H1 (cell line): ENCODE data around the gene PCDHGA8. TPM values are rescaled to one million over a fixed set of nuclear protein-coding genes. Genes with fewer than 3 reads are reported as not detected.
A peak's percentile ranks its signal among the peaks of the same experiment; 100 is the strongest.

Experiments
- CTCF ChIA-PET: fragments of 300-600 bp; sonication (Branson Sonifier 250); formaldehyde crosslinking; loops from one replicate; lab custom pipeline; 2021; ENCODE audit not compliant: partially characterized antibody; lab: Charles Lee
- POLR2A ChIA-PET: fragments of 300-600 bp; sonication (Branson Sonifier 250); formaldehyde crosslinking; loops from one replicate; lab custom pipeline; 2021; ENCODE audit warnings: inconsistent platforms; ENCODE audit not compliant: partially characterized antibody; lab: Charles Lee
- DNase-seq, 2 experiments: peaks; one replicate each; pipeline versions ENCODE4 v3.0.0 to v3.0.0-alpha.2; 2010 to 2022; ENCODE audit warnings: low spot score in 2 of 2, low read depth in 1 of 2, mixed read lengths in 1 of 2
- FAIRE-seq: peaks from 2 replicates; lab custom pipeline; 2011; peaks lifted over from hg19 to GRCh38; lab: Jason Lieb, UNC
- H2AFZ ChIP-seq: 2 replicates; pipeline ENCODE4 v1.8.1; 2012; ENCODE audit warnings: low read length, inconsistent platforms
- H2AK5ac ChIP-seq: 2 replicates; pipeline ENCODE4 v1.6.1; 2013; ENCODE audit warnings: low read depth, low read length
- H2BK120ac ChIP-seq: replicated peaks from 2 replicates; pipeline ENCODE3; 2013; ENCODE audit warnings: low read depth, low read length, inconsistent platforms
- H2BK12ac ChIP-seq: 2 replicates; pipeline ENCODE4 v1.6.1; 2013; ENCODE audit warnings: low read depth, low read length
- H2BK15ac ChIP-seq: 2 replicates; pipeline ENCODE4 v1.6.1; 2013; ENCODE audit warnings: low read length
- H2BK20ac ChIP-seq: 2 replicates; pipeline ENCODE4 v1.6.1; 2013; ENCODE audit warnings: low read length
- H2BK5ac ChIP-seq: 2 replicates; pipeline ENCODE4 v1.6.1; 2013; ENCODE audit warnings: low read depth, low read length
- H3K14ac ChIP-seq: 2 replicates; pipeline ENCODE4 v1.6.1; 2013; ENCODE audit warnings: inconsistent platforms; ENCODE audit not compliant: insufficient read length
- H3K18ac ChIP-seq: 2 replicates; pipeline ENCODE4 v1.6.1; 2013; ENCODE audit warnings: low read length; ENCODE audit errors: extremely low read depth
- H3K23ac ChIP-seq: 2 replicates; pipeline ENCODE4 v1.6.1; 2013; ENCODE audit warnings: inconsistent platforms; ENCODE audit not compliant: insufficient read length
- H3K23me2 ChIP-seq: 2 replicates; pipeline ENCODE4 v1.6.1; 2013; ENCODE audit warnings: low read depth, low read length
- H3K27ac ChIP-seq: 2 replicates; pipeline ENCODE4 v1.6.1; 2011; ENCODE audit warnings: low read depth, low read length, inconsistent platforms
- H3K27me3 ChIP-seq, 4 experiments: replicated peaks in 1 of 4; 1 replicate in 1 of 4; 2 replicates in 3 of 4; pipeline versions ENCODE4 v1.6.1 to v1.8.1; 2011 to 2013; ENCODE audit warnings: low read length in 3 of 4, mild to moderate bottlenecking in 3 of 4, inconsistent platforms in 2 of 4, mixed read lengths in 2 of 4, moderate library complexity in 1 of 4; ENCODE audit not compliant: control insufficient read depth in 3 of 4, insufficient read depth in 3 of 4; ENCODE audit errors: extremely low read depth in 1 of 4
- H3K36me3 ChIP-seq, 4 experiments: 2 replicates each; pipeline versions ENCODE4 v1.6.1 to v1.8.1; 2011 to 2013; ENCODE audit warnings: mild to moderate bottlenecking in 4 of 4, low read length in 3 of 4, moderate library complexity in 2 of 4, control low read depth in 1 of 4, inconsistent platforms in 1 of 4; ENCODE audit not compliant: insufficient read depth in 4 of 4, control insufficient read depth in 2 of 4
- H3K4ac ChIP-seq: replicated peaks from 2 replicates; pipeline ENCODE3; 2013; ENCODE audit warnings: low read length, low read depth, mixed read lengths, inconsistent platforms; ENCODE audit not compliant: insufficient read length
- H3K4me1 ChIP-seq, 4 experiments: replicated peaks in 1 of 4; 1 replicate in 1 of 4; 2 replicates in 3 of 4; pipeline versions ENCODE4 v1.6.1 to v1.8.1; 2011 to 2013; ENCODE audit warnings: low read length in 3 of 4, inconsistent platforms in 2 of 4, mixed read lengths in 1 of 4; ENCODE audit not compliant: insufficient read depth in 4 of 4, control insufficient read depth in 3 of 4
- H3K4me2 ChIP-seq, 2 experiments: 2 replicates each; pipeline versions ENCODE4 v1.6.1 to v1.8.1; 2011 to 2013; ENCODE audit warnings: low read depth in 2 of 2, low read length in 2 of 2, control low read depth in 1 of 2, inconsistent platforms in 1 of 2, mild to moderate bottlenecking in 1 of 2; ENCODE audit not compliant: insufficient read depth in 1 of 2
- H3K4me3 ChIP-seq, 4 experiments: fragments of 200-600, 300-600 bp in 1 of 4; sonication (generic), shearing (Covaris generic), sonication (Bioruptor Twin) in 1 of 4; 2 replicates each; pipeline versions ENCODE4 v1.5.1 to v1.8.1; 2011 to 2016; ENCODE audit warnings: low read length in 4 of 4, low read depth in 3 of 4, control low read depth in 2 of 4, inconsistent platforms in 2 of 4, mild to moderate bottlenecking in 2 of 4, mixed read lengths in 1 of 4, moderate library complexity in 1 of 4; ENCODE audit not compliant: insufficient read depth in 2 of 4; ENCODE audit errors: extremely low read depth in 1 of 4
- H3K56ac ChIP-seq: replicated peaks from 2 replicates; pipeline ENCODE3; 2013; ENCODE audit warnings: low read depth, mild to moderate bottlenecking, mixed read lengths, low read length, inconsistent platforms; ENCODE audit not compliant: insufficient read length
- H3K79me1 ChIP-seq: 2 replicates; pipeline ENCODE4 v1.6.1; 2013; ENCODE audit warnings: low read depth, low read length, control low read depth
- H3K79me2 ChIP-seq, 2 experiments: 2 replicates each; pipeline versions ENCODE4 v1.6.1 to v1.8.1; 2012 to 2013; ENCODE audit warnings: low read length in 2 of 2, mild to moderate bottlenecking in 2 of 2, inconsistent platforms in 1 of 2; ENCODE audit not compliant: insufficient read depth in 2 of 2, control insufficient read depth in 1 of 2
- H3K9ac ChIP-seq, 4 experiments: replicated peaks in 1 of 4; 1 replicate in 1 of 4; 2 replicates in 3 of 4; pipeline versions ENCODE4 v1.6.1 to v1.8.1; 2011 to 2013; ENCODE audit warnings: low read depth in 3 of 4, low read length in 3 of 4, control low read depth in 2 of 4, mild to moderate bottlenecking in 2 of 4, moderate library complexity in 2 of 4, inconsistent platforms in 1 of 4; ENCODE audit errors: extremely low read depth in 1 of 4
- H3K9me3 ChIP-seq, 2 experiments: 2 replicates each; pipeline versions ENCODE4 v1.6.1 to v1.8.1; 2012 to 2013; ENCODE audit warnings: mild to moderate bottlenecking in 2 of 2, moderate library complexity in 2 of 2, control low read depth in 1 of 2, inconsistent platforms in 1 of 2, low read depth in 1 of 2, low read length in 1 of 2, mixed read lengths in 1 of 2; ENCODE audit not compliant: insufficient read depth in 2 of 2
- H4K20me1 ChIP-seq, 2 experiments: replicated peaks in 1 of 2; 2 replicates each; pipeline versions ENCODE3 to v1.8.1; 2011 to 2013; ENCODE audit warnings: inconsistent platforms in 2 of 2, low read length in 2 of 2, mild to moderate bottlenecking in 1 of 2; ENCODE audit not compliant: insufficient read depth in 2 of 2, control insufficient read depth in 1 of 2
- H4K5ac ChIP-seq: 2 replicates; pipeline ENCODE4 v1.6.1; 2013; ENCODE audit warnings: low read length, low read depth, mixed read lengths, inconsistent platforms; ENCODE audit not compliant: insufficient read length
- H4K8ac ChIP-seq: 2 replicates; pipeline ENCODE4 v1.8.0; 2013; ENCODE audit warnings: mild to moderate bottlenecking, moderate library complexity, low read length, inconsistent platforms; ENCODE audit not compliant: insufficient read depth; ENCODE audit errors: extremely low read depth
- H4K91ac ChIP-seq: replicated peaks from 2 replicates; pipeline ENCODE3; 2013; ENCODE audit warnings: low read length, mixed read lengths, inconsistent platforms; ENCODE audit not compliant: insufficient read length
- CTCF ChIP-seq, 3 experiments: IDR thresholded peaks; 1 replicate in 2 of 3; 2 replicates in 1 of 3; pipeline versions ENCODE4 v1.5.1 to v1.6.1; 2011; ENCODE audit warnings: low read length in 3 of 3, mild to moderate bottlenecking in 3 of 3, inconsistent platforms in 2 of 3, low read depth in 1 of 3, moderate library complexity in 1 of 3; ENCODE audit not compliant: insufficient read depth in 1 of 3; ENCODE audit errors: control extremely low read depth in 1 of 3
- RAD21 ChIP-seq, 2 experiments: IDR thresholded peaks in 1 of 2; conservative IDR thresholded peaks in 1 of 2; 2 replicates each; pipeline ENCODE4 v1.6.1; 2011; ENCODE audit warnings: low read depth in 2 of 2, low read length in 2 of 2, improper control_type of control experiment in 1 of 2, inconsistent platforms in 1 of 2, mild to moderate bottlenecking in 1 of 2, moderate library complexity in 1 of 2
- SIN3A ChIP-seq, 2 experiments: IDR thresholded peaks in 1 of 2; conservative IDR thresholded peaks in 1 of 2; 2 replicates each; pipeline ENCODE4 v1.6.1; 2011 to 2012; ENCODE audit warnings: low read length in 2 of 2, improper control_type of control experiment in 1 of 2, low read depth in 1 of 2, mild to moderate bottlenecking in 1 of 2
- SIRT6 ChIP-seq: IDR thresholded peaks from one replicate; pipeline ENCODE4 v1.7.1; 2012; ENCODE audit warnings: low read length, inconsistent platforms
- TEAD4 ChIP-seq: IDR thresholded peaks from 2 replicates; pipeline ENCODE4 v1.6.1; 2012; ENCODE audit warnings: low read depth, low read length, inconsistent platforms, mixed read lengths
- YY1 ChIP-seq: IDR thresholded peaks from 2 replicates; pipeline ENCODE4 v1.6.1; 2011; ENCODE audit warnings: low read depth, mild to moderate bottlenecking, low read length
- WGBS, 2 experiments: shearing (Covaris generic) in 1 of 2; methylation state at CpG; one replicate each; pipeline versions ENCODE4 v1.1.6 to v1.1.7; 2013 to 2015; ENCODE audit warnings: low lambda C conversion rate in 2 of 2, mixed read lengths in 2 of 2, inconsistent platforms in 1 of 2, low coverage in 1 of 2, missing lambda C conversion rate in 1 of 2; ENCODE audit not compliant: insufficient replicate concordance in 2 of 2, insufficient coverage in 1 of 2, insufficient read length in 1 of 2; ENCODE audit errors: extremely low coverage in 1 of 2, missing lambda C conversion rate in 1 of 2; 5-methylcytosine and 5-hydroxymethylcytosine counted together
- polyA plus RNA-seq, 7 experiments: library from polyadenylated mRNA; depleted of rRNA in 3 of 7; stranded (reverse) in 5 of 7; unstranded in 2 of 7; fragments of >200 nt in 5 of 7; fragments of 200-250 nt in 2 of 7; gene quantifications; 1 replicate in 5 of 7; 2 replicates in 1 of 7; 4 replicates in 1 of 7; pipeline versions ENCODE4 v1.2.1 to v1.2.3, GENCODE V29; 2011 to 2013; ENCODE audit warnings: missing spikeins in 2 of 7, mixed read lengths in 2 of 7
- total RNA-seq: library from RNA; stranded (reverse); fragmentation: NEBNext Ultra II Directional; extraction: Animal tissue kit (Norgen Biotek cat#: 25700); gene quantifications from 2 replicates; pipeline ENCODE4 v1.2.1, GENCODE V29; 2021

PCDHGA8 gene
- total and polyA plus RNA-seq, 2 of the 8 experiments (the other 6 are each of a cell fraction or from before 2014, with no cell fraction given) = 0.79 to 1.4 TPM

- TF ChIP-seq RAD21 (IDR thresholded peaks at IDR 0.05 in 1 of 2, conservative IDR thresholded peaks at IDR 0.05 in 1 of 2; ENCODE audit: low read depth in 2 of 2, low read length in 2 of 2) (peak; percentile 88 to 90), TEAD4 (peak; percentile 30; the same call in 1 of the 2 replicates), SIN3A (conservative IDR thresholded peaks at IDR 0.05 in 1 of 2, IDR thresholded peaks at IDR 0.05 in 1 of 2; ENCODE audit: low read depth in 1 of 2, low read length in 2 of 2) (no peak), YY1 (peak; percentile 58; the same call in 1 of the 2 replicates), SIRT6 (no peak), CTCF (IDR thresholded peaks at IDR 0.05; ENCODE audit: control extremely low read depth in 1 of 3, insufficient read depth in 1 of 3, low read depth in 1 of 3, low read length in 3 of 3) (peak; percentile 59 to 77 (median 75))
- H4K91ac ChIP-seq = no peak within 1 kb of the TSS
- no peak within 1 kb of the TSS for H2BK20ac ChIP-seq
- peak within 1 kb of the TSS; percentile 15 to 52 (median 32); a peak in 6 of 8 replicates for H3K4me3 ChIP-seq
- H3K18ac ChIP-seq = no peak within 1 kb of the TSS
- H3K27ac ChIP-seq = no peak within 1 kb of the TSS
- H2BK5ac ChIP-seq = no peak within 1 kb of the TSS
- no peak within 1 kb of the TSS for H2BK15ac ChIP-seq
- H3K9ac ChIP-seq = no peak within 1 kb of the TSS; a peak in 1 of 7 replicates
- H3K27me3 ChIP-seq = peaks cover 0 to 12% (median 6%) of the 10 kb centered on the region in 4 experiments; a peak in 4 of 7 replicates
- H4K8ac ChIP-seq = no peak within 1 kb of the TSS
- ChIA-PET CTCF (interaction anchor here (0.6 to 23.3 kb wide), 53 partner anchors 8 to 335 kb away, joined by 3 to 1236 read pairs (median 5); partner anchors contain the start of genes PCDHB10, PCDHB11, PCDHB14 and PCDHB15), POLR2A (interaction anchor here (1.2 to 2.6 kb wide), 7 partner anchors 12 to 143 kb away, joined by 3 to 14 read pairs (median 7); no protein-coding TSS in a partner anchor)
- FAIRE-seq = peak; percentile 84
- no peaks in the 10 kb centered on the region for H3K79me1 ChIP-seq
- peak in 1 of 2 experiments; percentile 91 for DNase-seq
- H3K56ac ChIP-seq = no peak within 1 kb of the TSS
- H3K9me3 ChIP-seq = peaks cover 36 to 39% of the 10 kb centered on the region in 2 experiments
- no peaks in the 10 kb centered on the region; a peak in 1 of 4 replicates for H3K79me2 ChIP-seq
- H2AK5ac ChIP-seq = no peak within 1 kb of the TSS
- no peak within 1 kb of the TSS for H3K14ac ChIP-seq
- H2AFZ ChIP-seq = no peak within 1 kb of the TSS; the same call in 1 of the 2 replicates
- peaks cover 0 to 27% (median 3%) of the 10 kb centered on the region in 4 experiments; a peak in 3 of 8 replicates for H3K36me3 ChIP-seq
- no peaks in the 10 kb centered on the region; a peak in 1 of 7 replicates for H3K4me1 ChIP-seq
- no peak within 1 kb of the TSS for H3K23ac ChIP-seq
- no peak within 1 kb of the TSS for H3K4ac ChIP-seq
- H4K20me1 ChIP-seq = no peaks in the 10 kb centered on the region
- H4K5ac ChIP-seq = peak within 1 kb of the TSS; percentile 74
- peak within 1 kb of the TSS; percentile 35 to 48; a peak in 3 of 4 replicates for H3K4me2 ChIP-seq
- 67% methylated on average over 40 of the region's 42 CpGs; no CpG with 5 or more reads in 1 of the 2 experiments for WGBS, 2 experiments
- no peaks in the 10 kb centered on the region for H3K23me2 ChIP-seq
- no peak within 1 kb of the TSS for H2BK120ac ChIP-seq
- no peak within 1 kb of the TSS for H2BK12ac ChIP-seq
These were observed 28.5 kb downstream of the PCDHGA8 start, which contains the start of gene PCDHGA11 for GRCh38 chr5:141420855-141421488. TSS of gene PCDHGA11 (plus strand) at chr5:141421051. CDS start at chr5:141421228, 177 bp downstream.
